GM18499 (cell line): ENCODE data around the gene ABHD2.
"Not testable (repeated sequence)": the region's sequence is repeated elsewhere in the genome, so short reads cannot be mapped to it uniquely, and the experiment has no call there.

ENCODE experiments used
- ATAC-seq: cut with Tn5 transposase; IDR thresholded peaks from one replicate; pipeline ENCODE4 v1.9.1; 2021; ENCODE audit warnings: moderate number of reproducible peaks; ENCODE audit not compliant: insufficient read depth, unreplicated experiment

Gene ABHD2

DNA sequence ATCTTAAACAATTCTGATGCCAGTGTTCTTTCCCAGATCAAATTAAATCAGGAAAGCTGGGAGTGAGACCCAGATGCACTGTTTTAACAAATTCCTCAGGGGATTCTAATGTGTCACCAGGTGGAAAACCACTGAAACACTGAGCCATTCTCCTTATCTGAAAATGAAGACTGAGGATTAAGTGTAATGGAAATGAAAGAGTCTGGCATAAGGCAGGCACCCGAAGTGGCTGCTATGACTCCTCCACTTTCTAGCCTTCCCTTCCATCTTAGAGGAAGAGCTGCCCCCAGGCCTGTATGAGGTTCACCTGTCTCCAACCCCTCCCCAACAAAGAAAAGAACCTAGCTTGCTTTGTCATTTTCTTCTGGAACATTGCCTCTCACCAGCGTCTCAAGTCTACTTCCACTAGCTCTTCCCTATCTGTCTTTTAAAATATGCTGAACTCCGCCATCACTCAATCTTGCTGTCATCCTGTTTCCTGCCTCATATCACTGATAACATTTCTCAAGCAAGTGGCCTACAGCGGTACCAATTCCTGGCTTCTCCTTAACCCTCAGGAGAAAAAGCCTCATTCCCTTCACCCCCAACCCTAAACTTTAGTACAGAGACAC, 13.7 kb upstream of the ABHD2 start:
- ATAC-seq = no peak

DNA sequence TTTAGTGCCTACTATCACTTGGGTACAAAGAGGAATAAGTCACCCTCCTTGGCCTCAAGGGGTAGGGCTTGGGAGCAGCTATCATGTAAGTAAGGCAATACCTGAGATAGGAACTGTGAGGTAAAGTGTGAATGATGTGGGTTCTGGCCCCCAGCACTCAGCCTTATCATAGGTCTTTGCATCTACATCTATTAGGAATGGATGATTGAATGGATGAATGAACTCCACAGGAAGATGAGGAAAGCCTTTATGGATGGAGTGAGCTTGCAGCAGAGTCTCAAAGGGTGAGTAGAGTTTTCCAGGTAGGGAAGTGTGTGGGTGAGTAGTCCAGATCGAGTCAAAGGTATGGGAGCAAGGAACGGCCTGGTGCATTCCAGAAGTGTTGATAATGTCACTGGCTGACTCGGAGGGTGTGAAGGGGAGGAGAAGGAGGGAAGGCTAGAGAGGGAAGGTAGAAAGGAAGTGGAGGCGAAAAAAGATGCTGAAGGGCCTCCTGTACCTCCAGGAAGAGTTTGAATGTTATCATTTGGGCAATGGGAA, 13.1 kb upstream of the ABHD2 start:
- ATAC-seq = no peak

DNA sequence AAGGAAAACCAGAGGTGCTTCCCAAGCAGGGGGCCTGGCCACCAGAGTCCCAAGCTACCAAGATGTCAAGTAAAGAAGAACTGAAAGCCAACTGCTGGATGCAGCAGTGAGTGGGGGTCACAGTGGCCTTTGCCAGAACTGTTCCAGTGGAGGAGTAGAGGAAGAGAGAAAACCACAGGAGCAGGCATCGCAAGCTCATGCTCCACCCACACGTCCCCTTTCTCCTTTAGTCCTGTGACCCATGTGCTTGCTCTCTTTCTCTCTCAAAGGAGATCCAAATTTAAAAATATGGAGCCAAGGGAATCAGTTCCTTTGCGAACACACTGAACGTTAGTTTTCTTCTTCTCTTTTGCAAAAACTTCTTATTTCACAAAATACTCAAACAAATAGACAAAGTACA, 12.4 kb upstream of the ABHD2 start:
- ATAC-seq = no peak

DNA sequence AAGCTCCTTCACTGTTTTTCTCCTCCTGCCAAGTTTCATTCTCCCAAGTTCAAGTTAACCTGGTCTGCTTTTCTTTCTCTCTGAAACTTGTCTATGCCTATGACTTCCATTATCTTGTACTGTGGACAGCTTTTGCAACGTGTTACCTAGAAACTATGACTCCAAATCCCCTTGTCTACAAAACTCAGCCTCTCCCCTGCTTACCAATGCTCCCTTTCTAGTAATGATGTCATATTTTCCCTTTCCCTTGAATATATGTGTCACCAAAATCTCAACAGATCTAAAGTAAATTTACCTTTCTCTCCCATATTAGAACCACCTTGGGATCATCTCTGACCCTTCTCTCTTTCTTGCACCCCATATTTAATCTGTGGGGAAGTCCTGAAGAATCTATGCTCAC, 10.5 kb upstream of the ABHD2 start:
- no peak for ATAC-seq

DNA sequence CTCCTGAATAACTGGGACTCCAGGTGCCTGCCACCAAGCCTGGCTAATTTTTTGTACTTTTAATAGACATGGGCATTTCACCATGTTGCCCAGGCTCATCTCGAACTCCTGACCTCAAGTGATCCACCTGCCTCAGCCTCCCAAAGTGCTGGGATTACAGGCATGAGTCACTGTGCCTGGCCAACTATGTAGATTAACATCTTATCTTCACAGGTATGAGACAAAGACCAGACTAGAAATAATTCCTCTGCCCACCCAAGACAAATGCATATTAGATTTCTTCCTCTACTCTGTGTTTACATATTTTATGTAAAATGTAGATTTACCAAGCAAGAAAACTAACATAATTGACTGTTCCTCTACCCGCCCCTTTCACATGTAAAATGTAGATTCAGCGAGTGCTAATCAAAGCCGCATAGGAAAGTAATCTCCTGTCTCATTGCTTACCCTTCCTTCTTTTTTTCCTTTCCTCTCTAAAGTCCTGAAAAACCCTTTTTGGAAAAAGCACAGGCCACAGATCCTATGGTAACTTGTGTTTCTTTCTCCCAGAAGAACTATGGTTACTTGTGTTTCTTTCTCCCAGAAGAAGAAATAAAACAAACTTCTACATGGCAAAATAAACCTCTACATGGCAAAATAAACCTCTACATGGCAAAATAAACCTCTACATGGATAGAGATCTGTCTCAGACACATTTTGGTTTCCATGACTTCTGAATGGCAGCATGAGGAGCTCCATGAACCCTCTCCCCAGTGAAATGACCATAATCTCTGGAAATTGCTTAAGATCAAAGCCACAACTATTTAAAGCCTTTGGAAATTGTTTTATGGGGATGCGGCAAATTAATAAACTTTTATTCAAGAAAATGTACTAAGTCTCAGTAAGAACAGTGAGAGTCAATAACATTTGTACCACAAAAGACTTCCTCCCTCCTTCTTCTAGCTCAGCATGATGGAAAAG, 9.1 kb upstream of the ABHD2 start:
- no peak for ATAC-seq

DNA sequence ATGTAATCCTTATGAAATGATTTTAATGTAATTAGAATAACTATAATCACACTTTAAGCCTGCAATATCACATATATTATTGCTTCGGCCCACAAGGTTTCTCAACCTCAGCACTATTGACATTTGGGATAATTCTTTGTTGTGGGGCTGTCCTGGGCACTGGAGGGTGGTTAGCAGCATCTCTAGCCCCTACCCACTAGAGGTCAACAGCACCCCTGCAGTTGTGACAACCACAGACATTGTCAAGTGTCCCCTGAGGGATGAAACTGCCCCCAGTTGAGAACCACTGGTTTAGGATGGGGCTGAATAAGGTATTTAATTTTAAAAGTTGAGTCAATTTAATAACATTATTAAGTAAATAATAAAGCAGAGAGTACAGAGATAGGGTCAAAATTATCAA, 6.4 kb upstream of the ABHD2 start:
- ATAC-seq = no peak

DNA sequence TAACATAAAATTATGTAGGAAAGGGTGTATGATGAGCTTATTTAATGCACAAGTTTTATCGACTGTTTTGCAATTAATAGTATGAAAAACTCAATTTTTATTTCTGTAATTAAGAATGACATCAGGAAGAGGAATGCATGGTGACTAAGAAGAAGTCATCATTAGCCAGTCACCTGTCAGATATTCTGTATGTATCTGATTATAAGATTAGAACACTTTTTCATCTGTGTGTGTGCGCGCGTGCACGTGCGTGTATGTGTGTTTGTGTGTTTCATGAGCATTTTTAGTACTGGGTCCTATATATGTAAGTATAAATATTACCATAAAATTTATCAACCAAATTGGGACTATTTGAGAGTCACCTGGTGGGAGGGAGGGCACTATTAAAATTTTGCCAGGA, 5.0 kb upstream of the ABHD2 start:
- no peak for ATAC-seq

DNA sequence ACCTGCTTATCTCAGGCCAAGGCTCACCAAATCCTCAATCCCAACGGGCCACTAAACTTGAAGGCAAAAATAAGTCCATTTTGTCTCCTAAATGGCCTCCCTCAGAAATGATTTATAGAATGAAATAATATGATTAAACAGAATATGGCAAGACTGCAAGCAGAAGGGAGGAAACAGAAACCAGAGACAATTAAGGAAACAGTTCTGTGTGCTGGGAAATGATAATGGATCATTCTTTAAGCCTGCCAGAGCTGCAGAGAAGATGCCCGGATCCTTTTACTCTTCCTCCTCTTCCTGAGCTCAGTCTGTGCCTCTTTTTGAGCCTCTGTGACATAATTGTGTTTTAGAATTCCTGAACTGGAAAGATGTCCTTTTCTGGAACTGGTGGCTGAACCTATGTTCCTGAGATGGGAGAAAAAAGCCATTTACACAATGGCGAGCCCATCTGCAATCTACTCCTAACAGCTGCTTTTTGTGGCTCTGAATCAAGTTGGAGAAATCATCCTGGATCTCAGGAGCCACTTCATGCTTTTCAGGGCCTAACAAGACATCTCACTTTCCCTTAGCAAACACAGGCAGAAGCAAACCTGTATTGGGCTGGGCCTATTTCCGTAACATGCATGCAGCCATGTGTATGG, 2.8 kb upstream of the ABHD2 start:
- no peak for ATAC-seq

DNA sequence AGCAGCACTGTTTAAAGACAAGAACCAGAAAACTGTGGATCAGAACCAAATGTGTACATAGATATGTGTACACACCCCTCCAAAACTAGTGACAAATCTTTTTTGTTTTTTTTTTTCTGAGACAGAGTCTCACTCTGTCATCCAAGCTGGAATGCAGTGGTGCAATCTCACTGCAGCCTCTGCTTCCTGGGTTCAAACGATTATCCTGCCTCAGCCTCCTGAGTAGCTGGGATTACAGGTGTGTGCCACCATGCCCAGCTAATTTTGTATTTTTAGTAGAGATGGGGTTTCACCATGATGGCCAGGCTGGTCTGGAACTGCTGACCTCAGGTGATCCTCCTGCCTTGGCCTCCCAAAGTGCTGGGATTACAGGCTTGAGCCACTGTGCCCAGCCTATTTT, 2.3 kb upstream of the ABHD2 start:
- ATAC-seq = not testable (repeated sequence)

DNA sequence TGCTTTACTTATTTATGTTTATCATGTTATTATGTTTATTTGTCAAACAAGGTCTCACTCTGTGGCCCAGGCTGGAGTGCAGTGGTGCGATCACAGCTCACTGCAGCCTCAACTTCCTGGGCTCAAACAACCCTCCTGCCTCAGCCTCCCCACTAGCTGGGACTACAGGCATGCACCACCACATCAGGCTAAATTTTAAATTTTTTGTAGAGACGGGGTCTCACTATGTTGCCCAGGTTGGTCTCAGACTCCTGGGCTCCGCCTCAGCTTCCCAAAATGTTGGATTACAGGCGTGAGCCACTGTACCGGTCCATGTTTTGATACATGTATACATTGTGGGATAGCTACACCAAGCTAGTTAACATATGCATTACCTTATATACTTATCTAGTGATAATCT, 1.9 kb upstream of the ABHD2 start:
- ATAC-seq = not testable (repeated sequence)

DNA sequence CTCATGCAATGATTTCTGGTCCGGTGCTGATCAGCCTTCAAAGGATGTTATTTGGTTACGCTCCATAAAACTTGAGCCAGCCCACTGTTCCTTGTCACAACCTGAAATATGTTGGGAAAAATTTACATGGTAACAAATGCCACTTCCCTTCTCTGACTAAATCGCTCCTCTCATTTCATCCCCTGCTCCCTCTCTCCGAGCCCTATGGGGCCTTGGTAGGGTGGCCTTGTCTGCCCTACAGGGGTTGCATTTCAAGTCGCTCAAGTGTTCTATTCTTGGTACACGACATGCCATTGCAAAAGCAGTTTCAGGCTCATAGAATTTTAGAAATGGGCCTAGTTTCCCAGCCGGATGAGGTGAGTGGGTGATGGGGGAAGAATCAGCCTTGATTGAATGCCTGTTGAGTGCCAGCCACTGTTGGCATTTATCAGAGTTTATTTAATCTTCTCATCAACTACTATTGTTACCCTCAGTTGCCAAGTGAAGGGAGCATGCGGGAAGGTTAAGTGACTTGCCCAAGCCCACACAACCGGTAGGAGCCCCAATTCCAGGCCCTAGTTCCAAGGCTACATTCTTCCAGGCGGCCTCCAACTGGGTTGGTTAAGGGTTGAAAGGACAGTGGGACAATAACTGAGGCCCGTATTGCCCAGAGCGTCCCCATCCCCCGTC, 961 bp upstream of the ABHD2 start:
- no peak for ATAC-seq

DNA sequence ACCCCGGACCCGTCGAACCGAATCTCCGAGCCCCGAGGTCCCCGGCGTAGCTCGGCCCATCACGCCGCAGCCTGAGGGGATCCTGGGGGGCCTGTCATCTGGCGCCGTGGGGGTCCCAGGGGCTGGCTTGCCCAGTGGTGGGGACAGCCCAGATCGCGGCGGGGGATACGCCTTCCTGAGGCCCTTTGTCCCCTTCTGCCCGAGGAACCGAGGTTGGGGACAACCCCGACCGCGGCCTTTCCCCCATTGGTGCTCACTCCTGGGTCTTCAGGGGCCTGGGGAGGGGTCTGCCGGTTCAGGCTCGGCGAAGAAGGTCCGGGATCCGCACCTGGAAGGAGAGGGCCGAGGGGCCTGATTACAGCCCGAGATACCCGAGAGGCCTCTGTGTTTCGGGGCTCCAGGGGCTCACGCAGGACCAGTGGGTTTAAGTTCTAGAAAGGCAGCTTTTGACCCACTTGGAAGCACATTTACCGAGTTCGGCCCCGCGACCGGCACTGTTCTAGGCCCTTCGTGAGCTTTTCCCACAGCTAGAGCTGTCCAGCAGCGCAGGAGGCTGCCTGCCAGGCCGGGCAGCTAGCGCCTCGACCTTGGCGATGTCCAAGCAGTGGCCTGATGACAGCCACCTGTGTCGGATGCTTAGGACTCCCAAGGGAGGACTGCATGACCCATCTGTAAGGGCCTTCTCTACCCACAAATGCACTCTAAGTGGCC, 504 bp downstream of the ABHD2 start:
- ATAC-seq = no peak

DNA sequence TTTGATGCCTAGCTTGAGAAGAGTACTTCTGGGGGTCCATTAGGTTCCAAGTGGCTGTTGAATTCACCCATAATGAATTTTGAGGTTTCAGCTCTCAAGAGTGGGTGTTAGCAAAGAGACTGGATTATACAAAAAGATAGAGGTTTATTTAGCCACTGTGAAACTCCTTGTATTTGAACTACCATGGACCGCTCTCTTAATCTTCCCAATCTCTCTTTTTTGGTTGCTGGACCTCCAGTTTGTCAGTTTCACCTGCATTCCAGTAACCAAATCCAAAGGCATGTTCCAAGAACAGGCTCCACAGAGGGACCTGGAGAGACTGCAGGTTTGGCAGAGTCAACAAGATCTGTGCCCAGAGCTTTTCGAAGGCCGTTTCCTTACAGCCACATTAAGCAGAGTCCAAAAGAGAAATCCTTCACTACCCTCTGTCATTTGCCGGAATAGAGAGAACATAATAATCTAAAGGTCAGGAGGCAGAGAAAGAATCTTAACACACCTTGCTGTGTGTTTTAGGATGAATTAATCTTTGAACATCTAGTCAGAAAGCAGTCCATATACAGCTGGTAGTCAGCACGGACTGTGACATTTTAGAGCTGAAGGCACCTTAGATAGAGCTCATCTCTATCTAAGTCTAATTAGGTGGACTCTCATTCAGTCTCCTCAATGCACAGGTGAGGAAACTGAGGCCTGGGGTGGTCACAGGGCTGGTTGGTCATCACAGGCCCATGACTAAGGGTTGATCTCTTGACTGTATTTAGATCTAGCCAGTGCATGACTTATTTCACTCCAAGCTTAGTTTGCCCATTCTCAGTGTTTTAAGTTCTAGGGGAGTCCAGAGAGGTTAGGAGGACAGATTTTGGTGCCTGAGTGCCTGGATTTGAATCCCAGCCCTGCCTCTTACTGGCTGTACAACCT, 1.3 kb downstream of the ABHD2 start:
- no peak for ATAC-seq

DNA sequence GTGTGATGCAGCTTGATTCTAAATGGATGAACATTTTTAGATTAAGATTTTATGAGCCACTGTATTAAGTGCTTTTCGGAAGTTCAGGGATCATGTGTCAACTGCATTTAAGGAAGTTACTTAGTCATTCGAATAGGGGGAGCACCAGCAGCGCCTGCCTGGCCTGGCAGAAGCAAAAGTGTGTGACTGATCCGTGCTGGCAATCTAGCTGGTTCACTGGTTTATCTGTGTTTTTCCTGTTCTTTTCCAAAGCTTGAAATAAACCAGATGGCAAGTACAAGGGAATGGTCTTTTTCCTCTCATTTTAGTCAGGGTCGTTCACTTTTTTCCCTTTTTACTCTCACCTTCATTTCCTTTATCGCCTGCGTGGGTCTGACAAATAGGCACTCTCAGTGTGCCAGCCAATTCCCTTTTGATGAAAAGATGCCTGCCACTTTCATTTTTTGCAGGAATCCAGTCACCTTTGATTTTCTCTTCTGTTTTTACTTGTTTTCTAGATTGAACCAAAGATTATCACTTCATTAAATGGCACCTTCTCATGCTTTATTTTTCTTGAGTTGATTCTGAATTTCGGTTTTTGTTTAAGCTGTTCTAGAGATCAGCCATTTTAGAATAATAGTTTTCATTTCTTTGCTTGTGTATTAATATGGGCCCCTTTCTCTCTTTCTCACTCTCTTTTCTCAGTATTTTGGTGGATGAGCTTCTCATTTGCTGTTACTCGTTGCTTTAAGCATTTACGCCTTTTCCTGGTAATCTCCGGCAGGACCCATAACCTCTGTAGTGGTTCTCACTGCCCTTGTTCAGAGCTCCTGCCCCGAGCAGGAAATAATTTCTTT, 2.8 kb downstream of the ABHD2 start:
- ATAC-seq = no peak

DNA sequence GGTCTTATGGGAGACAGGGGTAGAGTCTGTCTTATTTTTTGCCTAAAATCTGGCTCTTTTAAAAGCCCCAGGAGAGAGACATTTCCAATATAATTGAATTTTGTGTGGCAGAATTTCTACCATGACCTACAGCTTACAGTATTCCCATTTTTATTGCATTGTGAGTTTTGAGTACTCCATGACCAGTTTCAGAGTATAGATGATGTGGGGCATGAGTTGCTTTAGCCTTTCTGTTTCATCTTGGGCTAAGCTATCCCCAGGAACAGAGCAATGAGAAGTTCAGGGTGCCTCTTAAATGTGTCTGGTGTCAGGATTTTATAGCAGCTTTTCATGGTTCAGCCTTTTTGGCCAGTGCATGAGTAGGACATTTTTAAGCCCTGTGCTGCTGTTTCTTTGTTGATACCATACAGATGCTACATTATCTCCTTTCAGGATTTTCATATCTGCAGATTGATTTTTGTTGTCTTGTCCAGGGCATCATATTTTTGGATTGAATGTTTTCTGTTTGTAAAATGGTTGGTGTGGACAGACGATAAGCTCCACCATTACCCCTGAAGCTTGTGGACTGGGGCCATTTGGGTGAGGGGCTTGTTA, 3.5 kb downstream of the ABHD2 start:
- no peak for ATAC-seq

DNA sequence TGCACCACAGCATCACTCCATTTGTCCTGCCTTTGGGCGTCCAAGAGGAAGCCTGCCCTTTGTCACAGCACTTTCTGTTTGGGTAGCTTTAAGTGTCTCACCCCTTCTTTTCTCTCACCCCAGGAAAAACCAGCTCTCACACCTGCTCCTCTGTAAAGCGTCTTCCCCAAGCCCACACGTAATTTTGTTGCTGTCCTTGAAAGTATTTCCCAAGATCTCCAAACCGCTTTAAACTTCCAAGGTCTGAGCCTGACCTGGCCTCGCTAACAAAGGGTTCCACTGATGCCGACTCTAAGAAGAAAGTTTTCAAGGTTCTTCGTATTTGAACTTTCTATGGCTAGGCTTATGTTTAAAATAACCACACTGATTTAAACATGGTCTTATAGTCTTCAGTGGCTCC, 5.3 kb downstream of the ABHD2 start:
- no peak for ATAC-seq

DNA sequence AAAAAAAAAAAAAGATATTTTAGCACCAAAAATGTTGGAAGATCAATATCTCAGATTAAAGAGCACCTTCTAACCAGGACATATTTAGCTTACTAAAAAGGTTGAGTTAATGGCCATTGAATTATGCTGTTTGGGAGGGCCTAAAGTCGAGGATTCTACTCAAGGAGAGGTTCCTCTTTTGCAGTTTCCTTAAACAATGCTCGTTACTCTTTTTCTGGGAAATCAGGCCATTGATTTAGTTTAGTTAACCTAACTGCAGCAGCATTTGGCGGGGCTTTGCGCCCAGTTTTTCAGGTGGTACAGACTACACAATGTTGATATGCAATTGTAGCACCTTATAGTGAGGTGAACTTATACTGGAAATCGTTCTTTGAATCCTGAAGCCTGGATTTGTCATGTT, 6.8 kb downstream of the ABHD2 start:
- ATAC-seq = no peak

DNA sequence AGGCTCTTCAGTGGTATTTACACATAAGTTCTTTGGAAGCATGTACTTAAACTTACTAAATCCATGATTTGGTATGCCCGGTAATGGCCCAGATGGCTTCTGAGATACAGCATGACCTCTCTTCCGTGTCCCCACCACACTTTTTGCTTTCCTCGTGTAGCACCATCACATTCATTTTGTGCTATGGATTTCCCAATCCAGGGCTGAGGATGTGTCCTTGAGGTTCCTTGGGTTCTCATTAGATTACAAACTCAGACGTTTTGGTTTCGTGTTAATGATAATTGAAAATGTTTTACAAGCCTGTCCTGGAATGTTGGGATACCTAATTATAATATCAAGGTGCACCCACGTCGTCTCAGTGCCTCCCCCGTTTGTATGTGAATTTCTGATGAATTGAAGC, 7.3 kb downstream of the ABHD2 start:
- ATAC-seq = no peak
